CD4-positive, CD25-positive, alpha-beta regulatory T cell (primary cell): Measurements from ENCODE around the gene NT5DC2. TPM values are rescaled to one million over a fixed set of nuclear protein-coding genes. Genes with fewer than 3 reads are reported as not detected.

Source experiments
- ATAC-seq, 2 donors: fragments of 150-1000 bp; cut with Tn5 transposase; one replicate each; pipeline ENCODE4 v1.10.0; 2021; ENCODE audit warnings: low read depth in 2 of 2, moderate number of reproducible peaks in 2 of 2, moderate library complexity in 1 of 2
- DNase-seq, 3 donors: peaks; one replicate each; pipeline versions ENCODE4 v3.0.0 to v3.0.0-alpha.2; 2012 to 2022; ENCODE audit warnings: mixed read lengths in 1 of 3
- H3K27ac ChIP-seq: one replicate; pipeline ENCODE4 v1.7.0; 2013; ENCODE audit warnings: mild to moderate bottlenecking, low read length; ENCODE audit not compliant: insufficient read depth, poor library complexity, severe bottlenecking
- H3K27me3 ChIP-seq: one replicate; pipeline ENCODE4 v1.7.0; 2013; ENCODE audit warnings: low read length; ENCODE audit not compliant: control insufficient read depth, insufficient read depth
- H3K36me3 ChIP-seq: one replicate; pipeline ENCODE4 v1.7.0; 2013; ENCODE audit warnings: mild to moderate bottlenecking, low read length, moderate library complexity; ENCODE audit not compliant: control insufficient read depth, insufficient read depth
- H3K4me1 ChIP-seq: 2 replicates; pipeline ENCODE4 v1.7.0; 2013; ENCODE audit warnings: mild to moderate bottlenecking, low read length; ENCODE audit not compliant: insufficient read depth, control insufficient read depth, poor library complexity, severe bottlenecking
- H3K4me3 ChIP-seq: one replicate; pipeline ENCODE4 v1.7.0; 2013; ENCODE audit warnings: low read depth, mild to moderate bottlenecking, low read length, moderate library complexity
- H3K9me3 ChIP-seq, 2 experiments: 1 replicate in 1 of 2; 2 replicates in 1 of 2; pipeline ENCODE4 v1.7.0; 2013; ENCODE audit warnings: low read length in 2 of 2, mild to moderate bottlenecking in 1 of 2, moderate library complexity in 1 of 2; ENCODE audit not compliant: control insufficient read depth in 2 of 2
- H3K27ac Mint-ChIP-seq, 3 donors: one replicate each; pipeline ENCODE4 v1.8.0; 2020 to 2022; ENCODE audit warnings: mild to moderate bottlenecking in 3 of 3, mixed read lengths in 3 of 3, moderate library complexity in 2 of 3
- H3K27me3 Mint-ChIP-seq: one replicate; pipeline ENCODE4 v1.8.0; 2022; ENCODE audit warnings: mild to moderate bottlenecking, mixed read lengths
- H3K36me3 Mint-ChIP-seq: one replicate; pipeline ENCODE4 v1.8.0; 2020; ENCODE audit warnings: mixed read lengths
- H3K4me1 Mint-ChIP-seq, 4 donors: one replicate each; pipeline ENCODE4 v1.8.0; 2020 to 2022; ENCODE audit warnings: mixed read lengths in 4 of 4, mild to moderate bottlenecking in 1 of 4
- H3K4me3 Mint-ChIP-seq, 4 donors: one replicate each; pipeline ENCODE4 v1.8.0; 2020 to 2022; ENCODE audit warnings: mild to moderate bottlenecking in 4 of 4, mixed read lengths in 4 of 4, moderate library complexity in 3 of 4
- H3K9me3 Mint-ChIP-seq, 7 donors: one replicate each; pipeline ENCODE4 v1.8.0; 2020 to 2022; ENCODE audit warnings: mixed read lengths in 7 of 7, mild to moderate bottlenecking in 3 of 7, moderate library complexity in 2 of 7
- polyA plus RNA-seq, 4 donors: library from polyadenylated mRNA; unstranded; fragments of 300-500 nt; fragmentation: Illumina TruSeq; gene quantifications; one replicate each; pipeline ENCODE4 v1.2.3, GENCODE V29; 2021
- total RNA-seq: library from RNA; stranded (reverse); gene quantifications from one replicate; pipeline ENCODE4 v1.2.3, GENCODE V29; 2022

The NT5DC2 gene
- total RNA-seq (3.7 TPM), polyA plus RNA-seq (under 1 TPM in 1 of 4 donors, not detected in 3; 0.81 TPM)

GRCh38 chr3:52533623-52534280 is at the start of gene NT5DC2:
Gene NT5DC2, minus strand, starts transcription at chr3:52533857. Its CDS starts 120 bp downstream, at chr3:52533737.
- Mint-ChIP-seq H3K27ac (peak within 1 kb of the TSS; percentile 46 to 96 (median 73)), H3K36me3 (peaks cover 2% of the 10 kb centered on the region), H3K4me3 (peak within 1 kb of the TSS; percentile 81 to 100 (median 98)), H3K4me1 (peaks cover 13 to 44% (median 27%) of the 10 kb centered on the region in 4 donors), H3K9me3 (peaks cover 0 to 2% (median 0%) of the 10 kb centered on the region in 7 donors), H3K27me3 (no peaks in the 10 kb centered on the region)
- Histone ChIP-seq H3K4me1 (peaks cover 42% of the 10 kb centered on the region), H3K36me3 (no peaks in the 10 kb centered on the region), H3K27me3 (no peaks in the 10 kb centered on the region), H3K27ac (no peak within 1 kb of the TSS), H3K9me3 (no peaks in the 10 kb centered on the region), H3K4me3 (no peak within 1 kb of the TSS)
- DNase-seq (peak; percentile 51 to 66 (median 65)), ATAC-seq (peak; percentile 12 to 14)

GRCh38 chr3:52574056-52574965 is 40.7 kb upstream of the NT5DC2 start:
- peaks cover 0 to 4% (median 3%) of the 10 kb centered on the region in 4 donors for H3K4me1 Mint-ChIP-seq
- no peak overlapping the region for H3K4me3 Mint-ChIP-seq
- H3K36me3 ChIP-seq: peaks cover 49% of the 10 kb centered on the region
- H3K4me1 ChIP-seq: no peaks in the 10 kb centered on the region
- H3K9me3 ChIP-seq: no peaks in the 10 kb centered on the region
- no peak overlapping the region for H3K4me3 ChIP-seq
- peaks cover 49% of the 10 kb centered on the region for H3K36me3 Mint-ChIP-seq
- DNase-seq: no peak
- no peak overlapping the region for H3K27ac ChIP-seq
- no peaks in the 10 kb centered on the region for H3K27me3 ChIP-seq
- H3K27ac Mint-ChIP-seq: no peak overlapping the region
- ATAC-seq: no peak
- peaks cover 0 to 3% (median 0%) of the 10 kb centered on the region in 7 donors for H3K9me3 Mint-ChIP-seq
- H3K27me3 Mint-ChIP-seq: no peaks in the 10 kb centered on the region

- DNase-seq (no peak), ATAC-seq (no peak)
- no peaks in the 10 kb centered on the region for H3K4me1 ChIP-seq
- no peak overlapping the region for H3K27ac ChIP-seq
- H3K4me3 Mint-ChIP-seq: no peak overlapping the region
- no peaks in the 10 kb centered on the region for H3K9me3 ChIP-seq
- H3K27ac Mint-ChIP-seq: no peak overlapping the region
- no peaks in the 10 kb centered on the region for H3K27me3 Mint-ChIP-seq
- H3K9me3 Mint-ChIP-seq: peaks cover 0 to 3% (median 0%) of the 10 kb centered on the region in 7 donors
- H3K36me3 ChIP-seq: peaks cover 28% of the 10 kb centered on the region
- H3K36me3 Mint-ChIP-seq: peaks cover 34% of the 10 kb centered on the region
- no peaks in the 10 kb centered on the region for H3K27me3 ChIP-seq
- H3K4me1 Mint-ChIP-seq: peaks cover 0 to 4% (median 1%) of the 10 kb centered on the region in 4 donors
- H3K4me3 ChIP-seq: no peak overlapping the region
These were observed 38.6 kb upstream of the NT5DC2 start for GRCh38 chr3:52572221-52572620.

GRCh38 chr3:52570076-52570475 is 36.4 kb upstream of the NT5DC2 start:
- no peaks in the 10 kb centered on the region for H3K9me3 ChIP-seq
- peaks cover 0 to 4% (median 1%) of the 10 kb centered on the region in 4 donors for H3K4me1 Mint-ChIP-seq
- no peak overlapping the region for H3K4me3 Mint-ChIP-seq
- H3K4me3 ChIP-seq: no peak overlapping the region
- no peaks in the 10 kb centered on the region for H3K27me3 Mint-ChIP-seq
- H3K27me3 ChIP-seq: no peaks in the 10 kb centered on the region
- peaks cover 22% of the 10 kb centered on the region for H3K36me3 Mint-ChIP-seq
- H3K9me3 Mint-ChIP-seq: no peaks in the 10 kb centered on the region
- H3K27ac ChIP-seq: no peak overlapping the region
- no peak for DNase-seq
- no peak for ATAC-seq
- no peaks in the 10 kb centered on the region for H3K4me1 ChIP-seq
- peaks cover 18% of the 10 kb centered on the region for H3K36me3 ChIP-seq
- peak overlapping the region in 2 of 3 donors; percentile 13 to 86 for H3K27ac Mint-ChIP-seq

- no peaks in the 10 kb centered on the region for H3K9me3 ChIP-seq
- no peaks in the 10 kb centered on the region for H3K27me3 Mint-ChIP-seq
- no peaks in the 10 kb centered on the region for H3K9me3 Mint-ChIP-seq
- no peak for DNase-seq
- H3K27ac ChIP-seq: no peak overlapping the region
- H3K4me1 ChIP-seq: no peaks in the 10 kb centered on the region
- peaks cover 23% of the 10 kb centered on the region for H3K36me3 Mint-ChIP-seq
- peak overlapping the region in 1 of 3 donors; percentile 62 for H3K27ac Mint-ChIP-seq
- H3K4me3 Mint-ChIP-seq: no peak overlapping the region
- peaks cover 0 to 5% (median 0%) of the 10 kb centered on the region in 4 donors for H3K4me1 Mint-ChIP-seq
- H3K27me3 ChIP-seq: no peaks in the 10 kb centered on the region
- no peak for ATAC-seq
- H3K4me3 ChIP-seq: no peak overlapping the region
- peaks cover 16% of the 10 kb centered on the region for H3K36me3 ChIP-seq
These were observed 34.4 kb upstream of the NT5DC2 start for GRCh38 chr3:52568069-52568468.

GRCh38 chr3:52563984-52564383 is 30.3 kb upstream of the NT5DC2 start:
- Mint-ChIP-seq H3K27ac (no peak overlapping the region), H3K27me3 (no peaks in the 10 kb centered on the region), H3K36me3 (peaks cover 28% of the 10 kb centered on the region), H3K4me1 (peaks cover 0 to 6% (median 3%) of the 10 kb centered on the region in 4 donors), H3K9me3 (no peaks in the 10 kb centered on the region), H3K4me3 (no peak overlapping the region)
- no peak overlapping the region for H3K27ac ChIP-seq
- no peak overlapping the region for H3K4me3 ChIP-seq
- H3K36me3 ChIP-seq: peaks cover 55% of the 10 kb centered on the region
- no peak for ATAC-seq
- no peaks in the 10 kb centered on the region for H3K27me3 ChIP-seq
- no peaks in the 10 kb centered on the region for H3K9me3 ChIP-seq
- H3K4me1 ChIP-seq: no peaks in the 10 kb centered on the region
- DNase-seq: no peak

GRCh38 chr3:52561028-52561747 is 27.5 kb upstream of the NT5DC2 start:
- ATAC-seq (no peak), DNase-seq (no peak)
- H3K4me1 ChIP-seq: no peaks in the 10 kb centered on the region
- H3K27ac Mint-ChIP-seq: no peak overlapping the region
- H3K4me1 Mint-ChIP-seq: peaks cover 2 to 5% (median 4%) of the 10 kb centered on the region in 4 donors
- no peaks in the 10 kb centered on the region for H3K9me3 Mint-ChIP-seq
- no peak overlapping the region for H3K4me3 ChIP-seq
- no peak overlapping the region for H3K4me3 Mint-ChIP-seq
- no peak overlapping the region for H3K27ac ChIP-seq
- no peaks in the 10 kb centered on the region for H3K27me3 Mint-ChIP-seq
- peaks cover 70% of the 10 kb centered on the region for H3K36me3 ChIP-seq
- peaks cover 28% of the 10 kb centered on the region for H3K36me3 Mint-ChIP-seq
- H3K27me3 ChIP-seq: no peaks in the 10 kb centered on the region
- no peaks in the 10 kb centered on the region for H3K9me3 ChIP-seq
